ENCODE results near the gene ZNF583.

Gene ZNF583

DNA sequence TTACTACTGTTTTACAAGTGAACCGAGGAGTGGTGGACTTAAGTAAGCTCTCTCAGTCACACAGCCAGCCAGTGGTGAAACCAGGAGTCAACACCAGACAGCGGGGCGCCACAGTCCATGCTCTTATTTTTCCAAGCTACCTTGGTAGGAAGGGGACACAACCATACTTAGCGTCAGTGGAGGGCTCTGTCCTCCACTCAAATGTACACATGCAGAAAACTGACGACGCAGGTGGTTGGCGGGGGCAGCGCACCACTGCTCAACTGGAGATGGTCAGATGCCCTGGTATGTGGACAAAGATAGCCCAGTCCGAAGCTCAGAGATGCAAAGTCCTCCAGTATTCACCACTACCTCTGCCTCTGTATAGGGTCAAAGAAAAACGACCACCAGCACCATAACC, 72.0 kb downstream of the ZNF583 start:
- DNase-seq (ENCODE audit: low read depth), result no peak
- H3K4me3 ChIP-seq (ENCODE audit: low read depth, low read length), result peak overlapping the region; percentile 97
- TF ChIP-seq, protein P1, sequence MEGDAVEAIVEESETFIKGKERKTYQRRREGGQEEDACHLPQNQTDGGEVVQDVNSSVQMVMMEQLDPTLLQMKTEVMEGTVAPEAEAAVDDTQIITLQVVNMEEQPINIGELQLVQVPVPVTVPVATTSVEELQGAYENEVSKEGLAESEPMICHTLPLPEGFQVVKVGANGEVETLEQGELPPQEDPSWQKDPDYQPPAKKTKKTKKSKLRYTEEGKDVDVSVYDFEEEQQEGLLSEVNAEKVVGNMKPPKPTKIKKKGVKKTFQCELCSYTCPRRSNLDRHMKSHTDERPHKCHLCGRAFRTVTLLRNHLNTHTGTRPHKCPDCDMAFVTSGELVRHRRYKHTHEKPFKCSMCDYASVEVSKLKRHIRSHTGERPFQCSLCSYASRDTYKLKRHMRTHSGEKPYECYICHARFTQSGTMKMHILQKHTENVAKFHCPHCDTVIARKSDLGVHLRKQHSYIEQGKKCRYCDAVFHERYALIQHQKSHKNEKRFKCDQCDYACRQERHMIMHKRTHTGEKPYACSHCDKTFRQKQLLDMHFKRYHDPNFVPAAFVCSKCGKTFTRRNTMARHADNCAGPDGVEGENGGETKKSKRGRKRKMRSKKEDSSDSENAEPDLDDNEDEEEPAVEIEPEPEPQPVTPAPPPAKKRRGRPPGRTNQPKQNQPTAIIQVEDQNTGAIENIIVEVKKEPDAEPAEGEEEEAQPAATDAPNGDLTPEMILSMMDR (IDR thresholded peaks at IDR 0.05; ENCODE audit: control insufficient read depth, extremely low read depth, insufficient read depth), result no peak

Data from LNCaP clone FGC (cell line).